HCT116 (cell line): Measurements from ENCODE around the gene FBXO46. TPM values are rescaled to one million over a fixed set of nuclear protein-coding genes. Genes with fewer than 3 reads are reported as not detected.

Experiments
- ATAC-seq: fragments of 200-7000 bp; cut with Tn5 transposase; 2 replicates; pipeline ENCODE4 v1.9.1; 2020; ENCODE audit warnings: mild to moderate bottlenecking, moderate library complexity
- BruUV-seq: library from RNA; stranded (reverse); fragments of 400-500 nt; replicated peaks from 2 replicates; lab custom pipeline; 2021; lab: Mats Ljungman, UMichigan
- CTCF ChIA-PET: fragments of 300-600 bp; sonication (Branson Sonifier 250); formaldehyde crosslinking; loops from one replicate; lab custom pipeline; 2021; ENCODE audit warnings: antibody characterized with exemption; lab: Charles Lee
- POLR2A ChIA-PET: fragments of 300-600, 350-600 bp; sonication (Branson Sonifier 250); formaldehyde crosslinking; loops from one replicate; lab custom pipeline; 2021; ENCODE audit warnings: antibody characterized with exemption; lab: Charles Lee
- RAD21 ChIA-PET, 2 experiments: fragments of 300-600 bp; sonication (Branson Sonifier 250); formaldehyde crosslinking; loops; one replicate each; lab custom pipeline; 2023; ENCODE audit warnings: low total read pairs in 2 of 2; ENCODE audit not compliant: uncharacterized antibody in 2 of 2, unreplicated experiment in 2 of 2, low non-redundant PET in 1 of 2; lab: Charles Lee
- DNase-seq: peaks from one replicate; pipeline ENCODE4 v3.0.0-alpha.2; 2010; ENCODE audit warnings: low read depth, low spot score
- H2AFZ ChIP-seq: fragments of 200-600 bp; shearing (Covaris generic), sonication (generic); 2 replicates; pipeline ENCODE4 v1.6.1; 2017; ENCODE audit warnings: low read depth, mixed run types, mixed read lengths, antibody characterized with exemption, low read length; ENCODE audit not compliant: poor library complexity, severe bottlenecking
- H3K27ac ChIP-seq: 2 replicates; pipeline ENCODE4 v1.5.1; 2012; ENCODE audit warnings: low read depth, low read length
- H3K27me3 ChIP-seq: fragments of 200-600 bp; sonication (generic); 2 replicates; pipeline ENCODE4 v1.6.1; 2016; ENCODE audit warnings: mixed run types, low read length, mixed read lengths; ENCODE audit not compliant: insufficient read depth
- H3K36me3 ChIP-seq, 2 experiments: fragments of 200-500 bp in 1 of 2; fragments of 200-600 bp in 1 of 2; sonication (Bioruptor generic) in 1 of 2; sonication (generic) in 1 of 2; 2 replicates each; pipeline versions ENCODE4 v1.5.1 to v1.6.1; 2014 to 2016; ENCODE audit warnings: low read length in 2 of 2, inconsistent platforms in 1 of 2, mixed read lengths in 1 of 2, mixed run types in 1 of 2; ENCODE audit not compliant: insufficient read depth in 2 of 2, control insufficient read depth in 1 of 2
- H3K4me1 ChIP-seq, 2 experiments: fragments of 200-600 bp in 1 of 2; sonication (generic) in 1 of 2; 2 replicates each; pipeline versions ENCODE4 v1.5.1 to v1.6.1; 2012 to 2017; ENCODE audit warnings: low read length in 2 of 2, inconsistent platforms in 1 of 2, mild to moderate bottlenecking in 1 of 2, mixed read lengths in 1 of 2, mixed run types in 1 of 2, moderate library complexity in 1 of 2; ENCODE audit not compliant: insufficient read depth in 2 of 2, control insufficient read depth in 1 of 2
- H3K4me2 ChIP-seq: fragments of 200-600 bp; sonication (generic); 2 replicates; pipeline ENCODE4 v1.6.1; 2017; ENCODE audit warnings: mixed run types, low read length, mixed read lengths
- H3K4me3 ChIP-seq, 2 experiments: fragments of 200-600 bp in 1 of 2; sonication (generic) in 1 of 2; replicated peaks in 1 of 2; 2 replicates each; pipeline ENCODE4 v1.5.1; 2011 to 2016; ENCODE audit warnings: low read length in 2 of 2, control low read depth in 1 of 2, low read depth in 1 of 2, mild to moderate bottlenecking in 1 of 2, mixed read lengths in 1 of 2, mixed run types in 1 of 2
- H3K79me2 ChIP-seq: fragments of 200-600 bp; sonication (generic); 2 replicates; pipeline ENCODE4 v1.6.1; 2017; ENCODE audit warnings: mild to moderate bottlenecking, mixed run types, low read length, moderate library complexity, mixed read lengths; ENCODE audit not compliant: insufficient read depth
- H3K9ac ChIP-seq: fragments of 200-600 bp; sonication (generic); 2 replicates; pipeline ENCODE4 v1.6.1; 2016; ENCODE audit warnings: low read length, mixed read lengths
- H3K9me2 ChIP-seq: fragments of 200-600 bp; sonication (generic), shearing (Covaris generic); 2 replicates; pipeline ENCODE4 v1.6.1; 2017; ENCODE audit warnings: mixed run types, mild to moderate bottlenecking, moderate library complexity; ENCODE audit not compliant: insufficient read depth
- H3K9me3 ChIP-seq, 2 experiments: fragments of 200-500 bp in 1 of 2; fragments of 200-600 bp in 1 of 2; sonication (Bioruptor generic) in 1 of 2; sonication (generic) in 1 of 2; 2 replicates each; pipeline ENCODE4 v1.6.1; 2014 to 2017; ENCODE audit warnings: low read length in 2 of 2, mixed read lengths in 2 of 2, inconsistent platforms in 1 of 2, low read depth in 1 of 2, mild to moderate bottlenecking in 1 of 2, mixed run types in 1 of 2, moderate library complexity in 1 of 2; ENCODE audit not compliant: control insufficient read depth in 1 of 2, insufficient read depth in 1 of 2
- H4K20me1 ChIP-seq: fragments of 200-600 bp; sonication (generic), shearing (Covaris generic); 2 replicates; pipeline ENCODE4 v1.6.1; 2017; ENCODE audit warnings: mixed run types, mild to moderate bottlenecking, moderate library complexity; ENCODE audit not compliant: insufficient read depth
- CTCF ChIP-seq, 3 experiments: fragments of 200-600 bp in 1 of 3; sonication (generic) in 1 of 3; IDR thresholded peaks in 2 of 3; conservative IDR thresholded peaks in 1 of 3; 2 replicates each; pipeline ENCODE4 v1.5.1; 2012 to 2017; ENCODE audit warnings: low read depth in 2 of 3, low read length in 2 of 3, antibody characterized with exemption in 1 of 3, borderline replicate concordance in 1 of 3, control low read depth in 1 of 3, mild to moderate bottlenecking in 1 of 3, mixed read lengths in 1 of 3, mixed run types in 1 of 3, moderate library complexity in 1 of 3; ENCODE audit not compliant: insufficient read depth in 1 of 3
- EGR1 ChIP-seq: IDR thresholded peaks from 2 replicates; pipeline ENCODE4 v1.6.1; 2012; ENCODE audit warnings: low read depth
- EZH2 ChIP-seq: fragments of 200-600 bp; sonication (generic); IDR thresholded peaks from 2 replicates; pipeline ENCODE4 v1.6.1; 2017; ENCODE audit warnings: antibody characterized with exemption, mixed run types
- FOSL1 ChIP-seq: IDR thresholded peaks from 2 replicates; pipeline ENCODE4 v1.6.1; 2012; ENCODE audit warnings: low read depth
- JUND ChIP-seq: IDR thresholded peaks from 2 replicates; pipeline ENCODE4 v1.6.1; 2012
- POLR2A ChIP-seq: IDR thresholded peaks from 2 replicates; pipeline ENCODE4 v1.7.0; 2011; ENCODE audit warnings: borderline replicate concordance; ENCODE audit not compliant: insufficient read depth, insufficient read length; ENCODE audit errors: extremely low read depth
- RAD21 ChIP-seq: IDR thresholded peaks from 2 replicates; pipeline ENCODE4 v1.6.1; 2012; ENCODE audit warnings: low read depth, mild to moderate bottlenecking
- SIN3A ChIP-seq: IDR thresholded peaks from 2 replicates; pipeline ENCODE4 v1.6.1; 2012; ENCODE audit warnings: low read depth
- SRF ChIP-seq: IDR thresholded peaks from 2 replicates; pipeline ENCODE4 v1.6.1; 2012; ENCODE audit warnings: low read depth
- YY1 ChIP-seq: IDR thresholded peaks from 2 replicates; pipeline ENCODE4 v1.6.1; 2011; ENCODE audit warnings: low read length, low read depth, moderate library complexity, mild to moderate bottlenecking; ENCODE audit not compliant: insufficient replicate concordance; ENCODE audit errors: extremely low read depth
- ZBTB33 ChIP-seq: IDR thresholded peaks from 2 replicates; pipeline ENCODE4 v1.6.1; 2011; ENCODE audit warnings: mild to moderate bottlenecking, low read length, moderate library complexity; ENCODE audit not compliant: insufficient replicate concordance; ENCODE audit errors: extremely low read depth
- ZFX ChIP-seq: fragments of 450-650 bp; IDR thresholded peaks from 2 replicates; pipeline ENCODE4 v1.6.1; 2017
- ZNF274 ChIP-seq: fragments of 200-500 bp; sonication (Bioruptor generic); IDR thresholded peaks from 2 replicates; pipeline ENCODE4 v1.6.1; 2014; ENCODE audit warnings: mild to moderate bottlenecking, low read depth, low read length, inconsistent platforms
- intact Hi-C: fragments of 100-400 bp; cut with micrococcal nuclease; formaldehyde crosslinking; loops from 2 replicates; pipeline ENCODE4 v1.10.0; 2022
- total RNA-seq: library from RNA; stranded (reverse); gene quantifications from one replicate; pipeline ENCODE4 v1.2.1, GENCODE V29; 2021; ENCODE audit not compliant: unreplicated experiment
- TF ChIP-seq, protein P1 (sequence below): IDR thresholded peaks from 2 replicates; pipeline ENCODE4 v1.6.1; 2012

The FBXO46 gene
- total RNA-seq, 1 experiment from 2014 or later = 31.7 TPM

GRCh38 chr19:45754323-45754722, 23.6 kb upstream of the FBXO46 start:
- TF ChIP-seq JUND (no peak), FOSL1 (no peak), POLR2A (no peak), ZBTB33 (no peak), SIN3A (no peak), ZFX (no peak), CTCF (IDR thresholded peaks at IDR 0.05 in 2 of 3, conservative IDR thresholded peaks at IDR 0.05 in 1 of 3; ENCODE audit: borderline replicate concordance in 1 of 3, insufficient read depth in 1 of 3, low read depth in 2 of 3, low read length in 2 of 3) (no peak), RAD21 (no peak), ZNF274 (no peak), YY1 (no peak), SRF (no peak), EGR1 (no peak), EZH2 (no peak)
- TF ChIP-seq, protein P1, sequence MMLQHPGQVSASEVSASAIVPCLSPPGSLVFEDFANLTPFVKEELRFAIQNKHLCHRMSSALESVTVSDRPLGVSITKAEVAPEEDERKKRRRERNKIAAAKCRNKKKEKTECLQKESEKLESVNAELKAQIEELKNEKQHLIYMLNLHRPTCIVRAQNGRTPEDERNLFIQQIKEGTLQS = no peak
- H3K27me3 ChIP-seq = no peaks in the 10 kb centered on the region
- H3K4me2 ChIP-seq = no peak overlapping the region
- H3K9me2 ChIP-seq = no peaks in the 10 kb centered on the region
- intact Hi-C loops = no loop called here
- H4K20me1 ChIP-seq = no peaks in the 10 kb centered on the region
- BruUV-seq = no TSS peak
- H3K36me3 ChIP-seq = no peaks in the 10 kb centered on the region
- CTCF ChIA-PET = interaction anchor here (2.8 kb wide), 1 partner anchor 16 kb away, joined by 15 read pairs; the partner anchor contains the start of gene SIX5
- no peak overlapping the region for H3K9ac ChIP-seq
- no peaks in the 10 kb centered on the region for H3K79me2 ChIP-seq
- no peak overlapping the region for H3K4me3 ChIP-seq
- RAD21 ChIA-PET = no interaction called here
- POLR2A ChIA-PET = no interaction called here
- H3K4me1 ChIP-seq = no peaks in the 10 kb centered on the region
- ATAC-seq (no peak), DNase-seq (no peak)
- H3K9me3 ChIP-seq = no peaks in the 10 kb centered on the region
- no peak overlapping the region for H2AFZ ChIP-seq
- no peak overlapping the region for H3K27ac ChIP-seq
